Omental fat pad (tissue), 4 donors: Measurements from ENCODE around the gene TESK1. TPM values are rescaled to one million over a fixed set of nuclear protein-coding genes. Genes with fewer than 3 reads are reported as not detected.
"Not testable (repeated sequence)": the region's sequence is repeated elsewhere in the genome, so short reads cannot be mapped to it uniquely, and the experiment has no call there.

Experiments used
- ATAC-seq: fragments of 150-250 bp; one replicate; pipeline ENCODE4 v1.9.1; 2016; ENCODE audit warnings: mild to moderate bottlenecking, moderate library complexity; ENCODE audit not compliant: low FRiP score
- DNase-seq: peaks from one replicate; pipeline ENCODE4 v3.0.0-alpha.2; 2019; ENCODE audit warnings: low spot score
- CTCF ChIP-seq, 3 donors: fragments of 450-650 bp; IDR thresholded peaks; one replicate each; pipeline ENCODE4 v1.5.1; 2016 to 2017; ENCODE audit warnings: antibody characterized with exemption in 3 of 3, mild to moderate bottlenecking in 3 of 3, moderate library complexity in 2 of 3
- total RNA-seq, 4 donors: library from RNA; depleted of rRNA; stranded (reverse); fragments of >200 nt; gene quantifications; one replicate each; pipeline ENCODE4 v1.1.0, GENCODE V29; 2016

The TESK1 gene
- total RNA-seq, 4 donors from 2014 or later, result 29.6 to 53.0 (median 36.5) TPM

- no peak for TF ChIP-seq CTCF (IDR thresholded peaks at IDR 0.05)
- no peak for ATAC-seq
Measured at GRCh38 chr9:35609820-35610163, 4.7 kb downstream of the TESK1 start.

GRCh38 chr9:35611230-35611797, 6.3 kb downstream of the TESK1 start:
- TF ChIP-seq CTCF (IDR thresholded peaks at IDR 0.05), result no peak
- ATAC-seq (no peak), DNase-seq (no peak)

More at GRCh38 chr9:35609820-35610163, 4.7 kb downstream of the TESK1 start:
- DNase-seq, result no peak

GRCh38 chr9:35612066-35612465, 7.0 kb downstream of the TESK1 start:
- not testable (repeated sequence) for DNase-seq, ATAC-seq

GRCh38 chr9:35612843-35613242, 7.8 kb downstream of the TESK1 start:
- DNase-seq (no peak), ATAC-seq (no peak)
- TF ChIP-seq CTCF (IDR thresholded peaks at IDR 0.05), result no peak

- DNase-seq (no peak), ATAC-seq (no peak)
- TF ChIP-seq CTCF (IDR thresholded peaks at IDR 0.05), result no peak
Measured at GRCh38 chr9:35615981-35616680, 11.1 kb downstream of the TESK1 start.

GRCh38 chr9:35616681-35617459, 11.8 kb downstream of the TESK1 start:
- ATAC-seq (peak; percentile 66), DNase-seq (peak; percentile 75)
- no peak for TF ChIP-seq CTCF (IDR thresholded peaks at IDR 0.05)

- ATAC-seq (no peak), DNase-seq (no peak)
- TF ChIP-seq CTCF (IDR thresholded peaks at IDR 0.05), result no peak
Measured at GRCh38 chr9:35617548-35617947, 12.5 kb downstream of the TESK1 start.
